RWPE1 (cell line): ENCODE measurements around the gene TMEM59L.

Experiments used
- CTCF ChIA-PET: fragments of 350-600 bp; sonication (Branson Sonifier 250); formaldehyde crosslinking; extraction: SDS; loops from one replicate; lab custom pipeline; 2021; lab: Yijun Ruan, JAX
- POLR2A ChIA-PET: fragments of 400-600 bp; formaldehyde crosslinking; extraction: SDS; loops from one replicate; lab custom pipeline; 2020; ENCODE audit warnings: antibody characterized with exemption; ENCODE audit not compliant: low non-redundant PET; lab: Yijun Ruan, JAX
- DNase-seq: peaks from one replicate; pipeline ENCODE4 v3.0.0; 2012; ENCODE audit warnings: low spot score
- H3K27ac ChIP-seq: fragments of 450-650 bp; 2 replicates; pipeline ENCODE4 v1.5.1; 2017
- TF ChIP-seq, protein P1 (sequence below): fragments of 450-650 bp; conservative IDR thresholded peaks from 2 replicates; pipeline ENCODE4 v1.5.1; 2017; ENCODE audit warnings: low read depth, mild to moderate bottlenecking

TMEM59L gene

DNA sequence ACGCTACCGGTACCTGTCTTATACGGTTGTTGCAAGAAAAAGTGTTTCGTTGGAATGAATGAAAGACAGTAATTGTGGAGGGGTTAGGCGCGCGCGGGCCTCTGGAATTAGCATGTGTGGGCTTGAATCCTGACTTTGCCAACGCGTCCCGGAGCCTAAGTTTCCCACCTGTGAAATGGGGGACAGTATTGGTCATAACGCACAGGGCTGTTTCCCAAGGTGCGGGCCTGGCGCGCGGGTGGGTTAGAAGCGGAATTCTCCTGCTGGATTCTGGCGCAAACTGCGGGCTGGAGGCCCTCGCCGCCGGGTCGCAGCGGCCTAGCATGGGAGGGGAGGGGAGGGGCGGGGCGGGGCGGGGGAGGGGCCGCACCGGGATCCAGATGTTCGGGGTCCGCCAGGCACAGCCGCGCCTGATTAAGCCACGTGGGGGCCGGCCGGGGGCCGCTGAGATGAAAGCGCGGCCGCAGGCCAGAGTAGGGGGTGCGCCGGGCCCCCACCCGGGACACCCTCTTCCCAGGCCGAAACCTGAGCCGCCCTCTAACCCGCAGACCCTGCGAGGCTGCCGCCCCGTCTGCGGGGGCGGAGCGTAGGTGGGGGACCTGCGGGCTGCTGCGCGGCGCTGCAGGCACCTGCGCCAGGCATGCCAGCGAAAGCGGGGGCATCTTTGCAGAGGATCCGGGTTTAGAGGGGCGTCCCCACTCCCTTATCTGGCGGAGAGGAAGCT lies 1.2 kb upstream of the TMEM59L start:
- ChIA-PET POLR2A (no interaction called here), CTCF (no interaction called here)
- TF ChIP-seq, protein P1, sequence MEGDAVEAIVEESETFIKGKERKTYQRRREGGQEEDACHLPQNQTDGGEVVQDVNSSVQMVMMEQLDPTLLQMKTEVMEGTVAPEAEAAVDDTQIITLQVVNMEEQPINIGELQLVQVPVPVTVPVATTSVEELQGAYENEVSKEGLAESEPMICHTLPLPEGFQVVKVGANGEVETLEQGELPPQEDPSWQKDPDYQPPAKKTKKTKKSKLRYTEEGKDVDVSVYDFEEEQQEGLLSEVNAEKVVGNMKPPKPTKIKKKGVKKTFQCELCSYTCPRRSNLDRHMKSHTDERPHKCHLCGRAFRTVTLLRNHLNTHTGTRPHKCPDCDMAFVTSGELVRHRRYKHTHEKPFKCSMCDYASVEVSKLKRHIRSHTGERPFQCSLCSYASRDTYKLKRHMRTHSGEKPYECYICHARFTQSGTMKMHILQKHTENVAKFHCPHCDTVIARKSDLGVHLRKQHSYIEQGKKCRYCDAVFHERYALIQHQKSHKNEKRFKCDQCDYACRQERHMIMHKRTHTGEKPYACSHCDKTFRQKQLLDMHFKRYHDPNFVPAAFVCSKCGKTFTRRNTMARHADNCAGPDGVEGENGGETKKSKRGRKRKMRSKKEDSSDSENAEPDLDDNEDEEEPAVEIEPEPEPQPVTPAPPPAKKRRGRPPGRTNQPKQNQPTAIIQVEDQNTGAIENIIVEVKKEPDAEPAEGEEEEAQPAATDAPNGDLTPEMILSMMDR: no peak
- no peak overlapping the region for H3K27ac ChIP-seq
- no peak for DNase-seq

DNA sequence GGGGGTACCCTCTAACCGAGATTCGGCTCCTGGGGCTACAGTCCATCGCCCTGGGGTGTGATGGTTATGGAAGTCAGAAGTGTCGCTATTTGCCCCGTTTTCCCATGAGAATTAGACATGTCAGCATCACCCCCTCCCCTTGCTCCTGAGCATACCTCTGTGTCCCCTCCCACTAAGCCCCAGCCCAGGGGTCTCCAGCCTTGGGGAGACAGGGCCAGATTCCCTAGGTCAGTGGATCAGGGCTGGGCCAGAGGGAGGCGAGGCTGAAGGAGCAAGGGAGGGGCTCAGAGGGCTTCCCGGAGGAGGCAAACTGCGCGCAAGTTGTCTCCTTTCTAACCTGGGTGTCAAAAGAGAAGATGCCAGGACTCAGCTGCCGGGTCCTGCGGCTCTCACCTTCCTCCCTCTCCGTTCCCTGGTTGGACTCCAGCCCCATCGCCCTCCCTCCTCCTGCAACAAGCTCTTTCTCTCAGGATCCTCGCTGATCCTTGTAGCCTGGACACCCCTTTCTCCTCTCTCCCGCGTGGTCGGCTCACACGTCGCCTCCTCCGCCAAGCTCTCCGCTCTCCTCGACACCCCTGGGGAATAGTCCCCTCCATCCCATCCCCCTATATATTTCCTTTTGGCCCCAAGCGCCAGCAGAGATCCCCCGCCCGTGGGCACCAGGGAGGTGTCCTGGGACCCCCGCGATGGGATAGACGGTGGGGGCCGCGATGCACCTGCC lies 459 bp upstream of the TMEM59L start:
- POLR2A ChIA-PET: no interaction called here

DNA sequence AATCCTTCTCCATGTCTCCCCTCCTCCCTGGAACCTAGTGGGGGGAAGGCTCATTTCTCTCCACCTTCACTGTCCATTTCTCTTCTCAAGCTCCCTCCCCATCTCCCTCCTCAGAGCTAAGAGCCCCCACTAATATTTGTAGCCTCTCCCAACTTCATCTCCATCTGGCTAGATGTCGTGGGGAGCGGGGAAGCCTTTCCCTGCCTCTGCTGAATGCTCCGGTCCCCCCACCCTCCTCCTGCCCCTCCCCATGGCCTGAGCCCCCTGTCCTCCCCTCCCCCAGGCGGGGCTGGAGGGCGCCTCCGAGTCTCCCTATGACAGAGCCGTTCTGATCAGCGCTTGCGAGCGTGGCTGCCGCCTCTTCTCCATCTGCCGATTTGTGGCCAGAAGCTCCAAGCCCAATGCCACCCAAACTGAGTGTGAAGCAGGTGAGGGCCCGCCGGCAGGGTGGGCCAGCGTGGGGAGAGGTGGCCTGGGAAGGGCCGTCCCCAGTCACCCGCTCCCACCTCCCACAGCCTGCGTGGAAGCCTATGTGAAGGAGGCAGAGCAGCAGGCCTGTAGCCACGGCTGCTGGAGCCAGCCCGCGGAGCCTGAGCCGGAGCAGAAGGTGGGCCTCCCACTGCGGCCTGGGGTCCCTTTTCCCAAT lies 1.0 kb downstream of the TMEM59L start:
- no peak for DNase-seq
- no peak overlapping the region for H3K27ac ChIP-seq

More for the DNA sequence above, 459 bp upstream of the TMEM59L start:
- CTCF ChIA-PET: interaction anchor here (0.6 to 1.1 kb wide), 3 partner anchors 9 to 21 kb away, joined by 3 read pairs; no protein-coding TSS in a partner anchor
- TF ChIP-seq, protein P1: no peak
- no peak overlapping the region for H3K27ac ChIP-seq
- DNase-seq: no peak

DNA sequence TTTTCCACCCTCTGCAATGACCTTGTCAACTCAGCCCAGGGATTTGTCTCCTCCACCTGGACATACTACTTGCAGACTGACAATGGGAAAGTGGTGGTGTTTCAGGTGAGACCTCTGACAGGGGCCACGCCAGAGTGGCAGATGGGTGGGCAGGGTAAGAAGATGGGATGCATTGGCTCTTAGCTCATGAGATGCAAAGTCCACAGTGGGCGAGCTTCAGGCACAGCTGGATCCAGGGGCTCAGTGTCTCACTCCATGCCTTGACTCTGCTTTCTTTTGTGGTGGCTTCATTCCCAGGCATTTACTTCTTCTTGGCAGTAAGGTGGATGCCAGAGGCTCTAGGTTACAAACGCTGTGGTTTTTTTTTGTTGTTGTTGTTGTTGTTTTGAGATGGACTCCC lies 3.4 kb downstream of the TMEM59L start:
- no peak for DNase-seq
- ChIA-PET CTCF (no interaction called here), POLR2A (no interaction called here)
- no peak overlapping the region for H3K27ac ChIP-seq
- TF ChIP-seq, protein P1: no peak

More for the DNA sequence above, 1.0 kb downstream of the TMEM59L start:
- ChIA-PET POLR2A (no interaction called here), CTCF (no interaction called here)
- TF ChIP-seq, protein P1: no peak

GRCh38 chr19:18617562-18617961 lies 4.9 kb downstream of the TMEM59L start:
- CTCF ChIA-PET: no interaction called here
- TF ChIP-seq, protein P1: no peak
- DNase-seq: no peak
- POLR2A ChIA-PET: no interaction called here
- H3K27ac ChIP-seq: no peak overlapping the region

- ChIA-PET CTCF (no interaction called here), POLR2A (no interaction called here)
- no peak overlapping the region for H3K27ac ChIP-seq
- DNase-seq: no peak
- TF ChIP-seq, protein P1: no peak
These were observed 5.6 kb downstream of the TMEM59L start for GRCh38 chr19:18618236-18618635.
